HFF-Myc (cell line): ENCODE data around the gene ACTMAP.
"Not testable (repeated sequence)": the region's sequence is repeated elsewhere in the genome, so short reads cannot be mapped to it uniquely, and the experiment has no call there.

Experiments used
- DNase-seq: peaks from one replicate; pipeline ENCODE4 v3.0.0-alpha.2; 2011; ENCODE audit warnings: low read depth; ENCODE audit errors: extremely low read depth
- H3K4me3 ChIP-seq: replicated peaks from 2 replicates; pipeline ENCODE4 v1.5.1; 2011; ENCODE audit warnings: low read depth, mild to moderate bottlenecking, control low read depth, low read length
- CTCF ChIP-seq: IDR thresholded peaks from 2 replicates; pipeline ENCODE4 v1.5.1; 2012; ENCODE audit warnings: mild to moderate bottlenecking, low read depth, low read length, control low read depth; ENCODE audit errors: missing control alignments

ACTMAP gene

GRCh38 chr19:40791996-40792395 is 41.7 kb upstream of the ACTMAP start:
- no peak overlapping the region for H3K4me3 ChIP-seq
- no peak for TF ChIP-seq CTCF
- no peak for DNase-seq

- DNase-seq: no peak
Observed at GRCh38 chr19:40791349-40791748, 41.1 kb upstream of the ACTMAP start.

GRCh38 chr19:40786060-40787037 is 36.1 kb upstream of the ACTMAP start:
- no peak for DNase-seq
- no peak for TF ChIP-seq CTCF
- no peak overlapping the region for H3K4me3 ChIP-seq

More at GRCh38 chr19:40791349-40791748, 41.1 kb upstream of the ACTMAP start:
- H3K4me3 ChIP-seq: no peak overlapping the region
- TF ChIP-seq CTCF: no peak

DNA sequence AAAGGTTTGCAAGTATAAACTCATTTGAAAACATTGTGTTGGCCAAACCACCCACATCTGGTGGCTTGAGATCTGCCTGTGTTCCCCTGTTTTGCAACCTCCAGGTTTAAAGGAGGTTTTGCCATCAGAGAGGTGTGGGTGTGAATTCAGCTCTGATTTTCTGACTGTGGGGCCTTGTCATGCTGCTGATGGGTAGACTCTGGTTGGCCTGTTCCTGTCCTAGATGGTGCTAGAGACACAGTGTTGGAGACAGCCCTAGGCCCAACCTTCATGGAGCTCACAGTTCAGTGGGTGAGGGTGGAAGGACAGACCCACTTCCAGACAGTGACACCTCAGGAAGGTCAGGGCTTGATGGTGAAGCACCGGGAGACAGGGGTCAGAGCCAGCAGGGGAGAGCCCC is 35.2 kb upstream of the ACTMAP start:
- no peak for TF ChIP-seq CTCF
- H3K4me3 ChIP-seq: no peak overlapping the region
- DNase-seq: no peak

DNA sequence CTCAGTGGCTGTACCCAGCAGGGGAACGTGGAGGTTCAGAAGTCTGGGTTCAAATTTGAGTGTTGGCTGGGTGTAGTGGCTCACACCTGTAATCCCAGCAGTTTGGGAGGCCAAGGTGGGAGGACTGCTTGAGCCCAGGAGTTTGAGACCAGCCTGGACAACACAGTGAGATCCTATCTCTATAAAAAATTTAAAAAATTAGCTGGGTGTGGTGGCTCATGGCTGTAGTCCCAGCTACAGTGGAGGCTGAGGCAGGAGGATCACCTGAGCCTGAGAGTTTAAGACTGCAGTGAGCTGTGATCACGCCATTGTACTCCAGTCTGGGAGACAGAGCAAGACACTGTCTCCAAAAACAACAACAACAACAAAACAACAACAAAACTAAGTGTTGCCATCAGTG is 33.9 kb upstream of the ACTMAP start:
- DNase-seq, H3K4me3 ChIP-seq: not testable (repeated sequence)

- DNase-seq: no peak
- TF ChIP-seq CTCF: no peak
- H3K4me3 ChIP-seq: no peak overlapping the region
Observed at GRCh38 chr19:40783711-40784110, 33.4 kb upstream of the ACTMAP start.

- TF ChIP-seq CTCF: no peak
- no peak for DNase-seq
- no peak overlapping the region for H3K4me3 ChIP-seq
Observed at GRCh38 chr19:40781140-40781539, 30.9 kb upstream of the ACTMAP start.
